DMS153 treated with DMSO at 0.1 percent for 48 hours (cell line): ENCODE results near the gene UBE2H.
"Not testable (repeated sequence)": the region's sequence is repeated elsewhere in the genome, so short reads cannot be mapped to it uniquely, and the experiment has no call there.

Source experiments
- DNase-seq: peaks from one replicate; lab custom pipeline; 2025; ENCODE audit not compliant: unreplicated experiment; lab: John Stamatoyannopoulos, UW

UBE2H gene

DNA sequence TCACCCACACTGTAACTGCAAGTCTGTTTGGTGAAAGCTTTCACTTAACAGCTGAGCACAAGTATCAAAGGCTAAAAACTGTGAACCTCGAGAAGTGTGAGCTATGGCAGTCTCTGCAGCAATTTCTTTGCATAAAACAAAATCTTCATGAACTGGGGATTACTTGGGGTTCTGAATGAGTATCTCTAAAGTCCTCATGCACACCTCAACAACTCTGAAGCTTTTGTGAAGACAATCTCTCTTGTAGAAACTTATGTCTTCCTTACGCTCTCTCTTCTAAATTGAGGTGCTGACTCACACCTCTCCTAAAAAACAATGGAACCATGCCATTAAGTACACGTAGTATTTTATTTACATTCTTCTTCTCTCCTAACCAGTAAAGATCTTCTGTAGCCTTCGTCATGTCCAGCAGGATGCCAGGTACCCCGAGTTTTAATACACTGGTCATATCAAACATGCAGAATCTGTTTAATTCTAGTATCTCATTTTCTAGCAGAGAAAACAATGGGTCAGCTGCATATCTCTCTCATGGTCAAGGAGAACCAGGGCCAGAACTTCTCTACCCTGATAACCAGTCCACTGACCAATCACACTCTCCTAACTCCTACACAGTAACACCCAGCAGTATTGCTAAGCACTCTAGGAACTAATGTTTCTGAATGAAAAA lies 76.9 kb downstream of the UBE2H start:
- DNase-seq, result no peak

DNA sequence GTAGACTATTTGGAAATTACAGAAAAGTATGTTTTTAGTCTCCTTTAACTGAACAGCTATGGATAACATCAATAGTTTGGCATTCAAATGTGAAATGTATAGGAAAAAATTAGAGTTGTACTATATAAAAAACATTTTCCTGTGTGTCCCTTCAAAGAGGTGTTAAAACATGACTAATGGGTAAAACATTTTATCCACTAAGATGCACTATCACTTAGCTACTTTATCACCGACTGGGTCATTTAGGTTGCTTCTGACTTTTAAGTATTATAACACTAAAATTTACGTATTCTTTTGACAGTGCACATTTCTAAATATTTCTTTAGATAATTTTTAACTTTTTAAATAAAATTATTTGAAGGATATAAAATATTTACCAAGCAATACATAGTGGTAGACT lies 77.6 kb downstream of the UBE2H start:
- no peak for DNase-seq

GRCh38 chr7:129874722-129875121 lies 78.0 kb downstream of the UBE2H start:
- no peak for DNase-seq

DNA sequence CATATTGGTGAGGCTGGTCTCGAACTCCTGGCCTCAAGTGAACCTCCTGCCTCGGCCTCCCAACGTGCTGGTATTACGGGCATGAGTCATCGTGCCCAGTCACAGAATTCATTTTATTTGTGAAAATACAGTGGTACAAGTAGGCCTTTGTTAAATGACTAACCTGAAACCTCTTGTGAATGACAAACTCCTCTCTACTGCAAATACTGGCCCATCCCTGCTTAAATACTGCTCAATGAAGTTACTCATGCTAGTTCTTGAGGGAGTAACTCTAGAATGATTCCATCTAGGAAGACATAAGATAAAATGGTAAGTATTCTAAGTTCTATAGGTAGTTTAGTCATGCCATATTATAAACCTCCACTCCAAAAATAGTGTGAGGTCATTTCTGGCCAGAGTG lies 80.7 kb downstream of the UBE2H start:
- no peak for DNase-seq

GRCh38 chr7:129870668-129871067 lies 82.1 kb downstream of the UBE2H start:
- DNase-seq, result no peak

DNA sequence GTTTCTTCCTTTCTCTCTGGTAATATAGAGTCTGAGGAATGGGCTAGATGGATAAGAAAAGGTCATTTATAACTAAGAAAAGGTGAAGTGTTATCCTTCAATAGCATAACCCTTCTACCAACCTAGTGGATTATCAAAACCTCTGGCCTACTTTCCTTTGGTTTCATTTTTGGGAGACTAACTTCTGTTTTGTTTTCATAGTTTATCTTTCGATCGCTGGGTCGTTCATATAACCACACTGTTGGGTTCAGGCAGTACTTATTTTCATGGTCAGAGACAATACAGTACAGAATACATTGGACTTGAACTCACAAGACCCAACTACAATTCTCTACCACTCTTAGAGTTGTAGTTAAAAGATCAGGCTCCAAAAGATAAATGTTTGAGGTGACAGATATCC lies 86.5 kb downstream of the UBE2H start:
- no peak for DNase-seq

DNA sequence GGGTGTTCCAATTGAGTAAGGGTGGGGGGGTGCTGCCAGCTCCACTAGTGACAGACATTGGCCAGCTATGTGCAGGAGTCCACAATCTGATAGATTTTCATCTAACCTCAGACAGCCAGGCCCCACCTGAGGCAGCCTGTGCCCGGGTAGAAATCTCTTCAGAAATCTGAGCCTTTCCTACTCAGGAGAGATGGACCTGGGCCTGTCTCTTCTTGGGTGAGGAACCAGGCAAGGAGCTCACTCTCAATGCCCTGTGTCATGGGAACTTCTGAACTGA lies 86.9 kb downstream of the UBE2H start:
- DNase-seq, result no peak

GRCh38 chr7:129865093-129865924 lies 87.5 kb downstream of the UBE2H start:
- DNase-seq, result no peak

DNA sequence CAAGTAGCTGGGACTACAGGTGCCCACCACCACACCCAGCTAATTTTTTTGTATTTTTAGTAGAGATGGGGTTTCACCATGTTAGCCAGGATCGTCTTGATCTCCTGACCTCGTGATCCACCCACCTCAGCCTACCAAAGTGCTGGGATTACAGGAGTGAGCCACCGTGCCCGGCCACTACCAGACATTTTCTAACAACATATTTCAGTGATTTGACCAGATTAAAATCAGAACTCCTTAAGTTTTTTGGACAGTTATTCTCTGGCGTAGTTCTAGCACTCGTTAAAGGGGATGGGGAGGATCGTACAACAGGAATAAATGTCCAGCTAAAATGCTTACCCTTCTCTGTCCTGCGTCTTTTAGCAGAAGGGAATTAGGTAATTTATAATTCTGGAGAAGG lies 88.1 kb downstream of the UBE2H start:
- DNase-seq, result not testable (repeated sequence)

GRCh38 chr7:129864042-129864441 lies 88.7 kb downstream of the UBE2H start:
- DNase-seq, result no peak

- no peak for DNase-seq
These were observed 90.1 kb downstream of the UBE2H start for GRCh38 chr7:129862682-129863081.

- not testable (repeated sequence) for DNase-seq
These were observed 92.0 kb downstream of the UBE2H start for GRCh38 chr7:129860784-129861183.

- no peak for DNase-seq
These were observed 93.6 kb downstream of the UBE2H start for GRCh38 chr7:129859183-129859582.

- DNase-seq, result no peak
These were observed 94.3 kb downstream of the UBE2H start for GRCh38 chr7:129858490-129858889.

GRCh38 chr7:129857313-129857712 lies 95.4 kb downstream of the UBE2H start:
- DNase-seq, result no peak

DNA sequence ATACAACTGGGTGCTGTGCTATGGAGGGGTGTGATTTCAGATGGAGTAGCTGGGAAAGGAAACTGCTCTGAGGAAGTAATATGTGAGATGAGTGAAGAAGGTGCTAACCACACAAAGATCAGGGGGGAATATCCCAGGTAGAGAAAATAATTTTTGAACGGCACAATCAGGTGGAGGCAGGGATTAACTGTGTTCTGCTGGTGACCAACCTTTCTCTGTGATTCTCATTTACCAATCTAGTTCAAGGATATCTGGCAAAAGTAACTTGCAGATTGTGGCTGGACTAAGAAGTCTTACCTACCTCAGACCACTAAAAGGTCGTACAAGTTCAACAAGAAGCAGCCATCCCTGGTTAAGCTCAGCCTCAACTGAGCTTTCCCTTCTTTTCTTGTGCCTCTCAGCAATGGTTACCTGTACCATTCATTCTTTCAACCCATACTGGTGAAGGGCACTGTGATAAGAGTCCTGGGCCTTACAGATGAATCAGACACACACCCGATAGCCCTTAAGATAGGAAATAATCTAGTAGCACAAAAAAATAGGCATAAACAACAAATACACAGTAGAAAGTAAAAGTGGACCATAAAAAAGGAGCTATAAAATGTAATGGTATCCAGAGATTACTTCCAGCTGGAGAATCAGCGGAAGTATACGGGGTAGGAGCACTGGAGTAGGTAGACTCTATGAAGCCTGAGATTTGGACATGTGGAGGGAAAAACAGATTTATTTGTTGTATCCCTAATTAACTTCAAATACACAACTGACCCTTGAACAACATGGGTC lies 96.6 kb downstream of the UBE2H start:
- no peak for DNase-seq

DNA sequence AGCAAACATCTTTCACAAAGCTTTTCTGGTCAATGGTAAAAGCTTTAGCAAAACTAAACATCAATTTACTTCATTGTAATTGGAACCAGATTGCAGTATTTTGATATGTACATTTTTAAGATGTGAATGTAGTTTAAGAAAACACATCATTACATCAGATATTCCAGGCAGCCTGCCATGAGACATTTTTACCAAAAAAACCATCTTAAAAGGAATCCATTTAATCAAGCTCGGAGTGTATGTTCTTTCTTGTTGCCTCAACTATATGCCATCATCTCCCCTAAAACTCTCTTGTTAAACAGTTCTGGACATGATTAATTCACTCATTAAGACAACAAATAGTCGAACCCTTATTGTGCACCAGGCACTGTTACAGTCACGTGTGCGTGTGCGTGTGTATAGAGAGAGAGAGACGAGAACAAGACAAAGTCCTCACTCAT lies 97.5 kb downstream of the UBE2H start:
- DNase-seq, result no peak

- DNase-seq, result no peak
These were observed 98.4 kb downstream of the UBE2H start for GRCh38 chr7:129854401-129854800.

- DNase-seq, result no peak
These were observed 99.0 kb downstream of the UBE2H start for GRCh38 chr7:129853661-129854268.

GRCh38 chr7:129851809-129852208 lies 101.0 kb downstream of the UBE2H start:
- no peak for DNase-seq

DNA sequence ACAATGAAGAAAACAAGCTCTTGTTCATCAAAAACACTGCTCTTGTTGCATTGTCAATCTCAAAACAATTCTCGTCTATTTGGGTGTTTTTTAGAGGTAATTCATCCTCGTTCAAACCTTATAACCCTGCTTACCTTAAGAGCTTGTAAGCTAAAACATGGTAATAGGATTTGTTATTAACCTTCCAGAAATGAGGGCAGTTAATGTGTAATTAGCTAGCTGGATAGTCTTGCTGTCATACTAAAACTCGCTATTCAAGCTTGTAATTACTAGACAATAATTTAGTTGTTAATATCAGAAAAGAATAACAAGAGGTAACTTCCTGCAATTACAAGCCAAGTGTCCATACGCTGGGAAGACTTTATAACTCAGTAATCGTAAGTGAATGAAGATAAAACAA lies 101.6 kb downstream of the UBE2H start:
- no peak for DNase-seq

- DNase-seq, result no peak
These were observed 104.3 kb downstream of the UBE2H start for GRCh38 chr7:129848436-129848835.
